Activated CD8-positive, alpha-beta T cell treated with anti-CD3 and anti-CD28 coated beads, Interleukin-2, amount 10 ng/mL, durations not matched to agents 7 days and 5 days (primary cell): ENCODE data around the gene PLEKHG2. TPM values are rescaled to one million over a fixed set of nuclear protein-coding genes. Genes with fewer than 3 reads are reported as not detected.
A peak's percentile ranks its signal among the peaks of the same experiment; 100 is the strongest.

ENCODE experiments used
- ATAC-seq: fragments of 150-1000 bp; cut with Tn5 transposase; one replicate; pipeline ENCODE4 v1.10.0; 2021; ENCODE audit warnings: moderate library complexity
- CTCF ChIA-PET: fragments of 350-600 bp; sonication (Branson Sonifier 250); formaldehyde crosslinking; loops from one replicate; lab custom pipeline; 2021; ENCODE audit warnings: antibody characterized with exemption; lab: Charles Lee
- POLR2A ChIA-PET: fragments of 350-600 bp; sonication (Branson Sonifier 250); formaldehyde crosslinking; loops from one replicate; lab custom pipeline; 2021; ENCODE audit warnings: antibody characterized with exemption; lab: Charles Lee
- DNase-seq: peaks from one replicate; pipeline ENCODE4 v3.0.0-alpha.2; 2020
- H3K27ac Mint-ChIP-seq: one replicate; pipeline ENCODE4 v1.8.0; 2021; ENCODE audit warnings: mild to moderate bottlenecking, mixed read lengths
- H3K27me3 Mint-ChIP-seq: one replicate; pipeline ENCODE4 v1.8.0; 2021; ENCODE audit warnings: low read depth, mixed read lengths
- H3K36me3 Mint-ChIP-seq: one replicate; pipeline ENCODE4 v1.8.0; 2021; ENCODE audit warnings: low read depth, mixed read lengths
- H3K4me1 Mint-ChIP-seq: one replicate; pipeline ENCODE4 v1.8.0; 2021; ENCODE audit warnings: low read depth, mixed read lengths
- H3K4me3 Mint-ChIP-seq: one replicate; pipeline ENCODE4 v1.8.0; 2021; ENCODE audit warnings: mild to moderate bottlenecking, mixed read lengths
- H3K9me3 Mint-ChIP-seq: one replicate; pipeline ENCODE4 v1.8.0; 2022; ENCODE audit warnings: mixed read lengths; ENCODE audit not compliant: insufficient read depth
- total RNA-seq, 2 experiments: library from RNA; stranded (reverse); gene quantifications; one replicate each; pipeline ENCODE4 v1.2.3, GENCODE V29; 2021

PLEKHG2 gene
- total RNA-seq, 2 experiments from 2014 or later: 64.4 to 68.5 TPM

GRCh38 chr19:39401549-39402345 is 10.7 kb upstream of the PLEKHG2 start:
- DNase-seq (peak; percentile 89), ATAC-seq (peak; percentile 57)
- ChIA-PET POLR2A (interaction anchor here (1.0 to 6.4 kb wide), 7 partner anchors 10 to 104 kb away, joined by 3 to 93 read pairs (median 11); partner anchors contain the start of genes GMFG, MED29, PAF1 and PLEKHG2), CTCF (interaction anchor here (0.7 to 3.9 kb wide), 7 partner anchors 10 to 349 kb away, joined by 3 to 64 read pairs (median 3); partner anchors contain the start of genes MED29, PAF1, PLEKHG2 and RPS16)
- Mint-ChIP-seq H3K4me1 (peaks cover 90% of the 10 kb centered on the region), H3K27ac (peak overlapping the region; percentile 90), H3K36me3 (peaks cover 12% of the 10 kb centered on the region), H3K27me3 (no peaks in the 10 kb centered on the region), H3K4me3 (peak overlapping the region; percentile 75), H3K9me3 (no peaks in the 10 kb centered on the region)

GRCh38 chr19:39402346-39403300 is 9.8 kb upstream of the PLEKHG2 start:
- Mint-ChIP-seq H3K27ac (peak overlapping the region; percentile 90), H3K4me3 (peak overlapping the region; percentile 75), H3K27me3 (no peaks in the 10 kb centered on the region), H3K4me1 (peaks cover 82% of the 10 kb centered on the region), H3K9me3 (no peaks in the 10 kb centered on the region), H3K36me3 (peaks cover 18% of the 10 kb centered on the region)
- DNase-seq (peak; percentile 91), ATAC-seq (peak; percentile 4)
- ChIA-PET POLR2A (interaction anchor here (0.9 to 6.4 kb wide), 10 partner anchors 9 to 105 kb away, joined by 3 to 93 read pairs (median 11); partner anchors contain the start of genes GMFG, MED29, PAF1 and PLEKHG2), CTCF (interaction anchor here (1.5 to 3.9 kb wide), 3 partner anchors 9 to 350 kb away, joined by 3 to 64 read pairs (median 8); partner anchors contain the start of genes MED29, PAF1 and PLEKHG2)

- Mint-ChIP-seq H3K9me3 (no peaks in the 10 kb centered on the region), H3K27ac (peak overlapping the region; percentile 90), H3K27me3 (no peaks in the 10 kb centered on the region), H3K4me3 (peak overlapping the region; percentile 75), H3K4me1 (peaks cover 72% of the 10 kb centered on the region), H3K36me3 (peaks cover 28% of the 10 kb centered on the region)
- CTCF ChIA-PET: interaction anchor here (1.2 to 3.9 kb wide), 2 partner anchors 8 kb away, joined by 6 to 64 read pairs; partner anchors contain the start of gene PLEKHG2
- DNase-seq (peak; percentile 93), ATAC-seq (peak; percentile 28)
- POLR2A ChIA-PET: interaction anchor here (0.6 to 4.0 kb wide), 9 partner anchors 8 to 106 kb away, joined by 3 to 32 read pairs (median 4); partner anchors contain the start of genes GMFG, MED29, PAF1 and PLEKHG2
Measured at GRCh38 chr19:39403331-39404312, 8.8 kb upstream of the PLEKHG2 start.

GRCh38 chr19:39405261-39405957 is 7.1 kb upstream of the PLEKHG2 start:
- CTCF ChIA-PET: interaction anchor here (4.6 kb wide), 1 partner anchor 8 kb away, joined by 50 read pairs; no protein-coding TSS in a partner anchor

DNA sequence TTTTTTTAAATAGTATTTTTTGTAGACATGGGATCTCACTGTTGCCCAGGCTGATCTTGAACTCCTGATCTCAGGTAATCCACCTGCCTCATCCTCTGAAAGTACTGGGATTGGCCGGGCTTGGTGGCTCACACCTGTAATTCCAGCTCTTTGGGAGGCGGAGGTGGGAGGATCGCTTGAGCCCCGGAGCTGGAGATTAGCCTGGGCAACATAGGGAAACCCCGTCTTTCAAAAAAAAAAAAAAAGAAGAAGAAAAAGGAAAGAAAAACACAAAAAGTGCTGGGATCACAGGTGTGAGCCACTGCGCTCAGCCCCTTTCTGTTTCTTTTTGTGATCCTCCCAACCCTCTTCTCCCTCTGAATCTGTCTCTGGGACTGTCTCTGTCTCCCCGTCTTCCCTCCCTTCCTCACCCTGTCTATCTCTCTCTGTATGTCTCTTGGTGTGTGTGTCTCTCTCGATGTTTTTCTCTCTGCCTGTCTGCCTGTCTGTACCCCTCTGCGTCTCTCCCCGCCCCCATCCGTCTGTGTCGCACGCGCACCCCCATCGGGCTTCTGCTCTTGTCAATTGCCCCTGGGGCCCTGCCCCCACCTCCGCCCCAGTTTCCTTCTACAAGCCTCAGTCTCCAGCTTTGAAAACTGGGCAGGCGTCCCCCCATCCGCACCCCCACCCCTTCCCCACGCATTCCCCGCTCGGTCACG is 6.4 kb upstream of the PLEKHG2 start:
- no peaks in the 10 kb centered on the region for H3K27me3 Mint-ChIP-seq
- peak overlapping the region; percentile 84 for H3K27ac Mint-ChIP-seq
- ChIA-PET POLR2A (interaction anchor here (1.1 to 4.1 kb wide), 7 partner anchors 8 to 133 kb away, joined by 3 to 100 read pairs (median 6); partner anchors contain the start of genes EID2, GMFG, MED29 and PAF1), CTCF (interaction anchor here (0.5 to 4.6 kb wide), 4 partner anchors 9 to 145 kb away, joined by 3 to 50 read pairs (median 4); partner anchors contain the start of genes MED29 and PAF1)
- ATAC-seq (peak; percentile 4), DNase-seq (peak; percentile 92)
- H3K9me3 Mint-ChIP-seq: no peaks in the 10 kb centered on the region
- peaks cover 30% of the 10 kb centered on the region for H3K36me3 Mint-ChIP-seq
- H3K4me1 Mint-ChIP-seq: peaks cover 60% of the 10 kb centered on the region
- peak overlapping the region; percentile 74 for H3K4me3 Mint-ChIP-seq

More at GRCh38 chr19:39405261-39405957, 7.1 kb upstream of the PLEKHG2 start:
- no peak overlapping the region for H3K27ac Mint-ChIP-seq
- POLR2A ChIA-PET: interaction anchor here (0.5 to 4.0 kb wide), 3 partner anchors 29 to 541 kb away, joined by 3 to 32 read pairs (median 3); partner anchors contain the start of genes RPS16 and SAMD4B
- ATAC-seq (no peak), DNase-seq (no peak)
- peaks cover 59% of the 10 kb centered on the region for H3K4me1 Mint-ChIP-seq
- peaks cover 25% of the 10 kb centered on the region for H3K36me3 Mint-ChIP-seq
- H3K27me3 Mint-ChIP-seq: no peaks in the 10 kb centered on the region
- H3K9me3 Mint-ChIP-seq: no peaks in the 10 kb centered on the region
- peak overlapping the region; percentile 25 for H3K4me3 Mint-ChIP-seq

DNA sequence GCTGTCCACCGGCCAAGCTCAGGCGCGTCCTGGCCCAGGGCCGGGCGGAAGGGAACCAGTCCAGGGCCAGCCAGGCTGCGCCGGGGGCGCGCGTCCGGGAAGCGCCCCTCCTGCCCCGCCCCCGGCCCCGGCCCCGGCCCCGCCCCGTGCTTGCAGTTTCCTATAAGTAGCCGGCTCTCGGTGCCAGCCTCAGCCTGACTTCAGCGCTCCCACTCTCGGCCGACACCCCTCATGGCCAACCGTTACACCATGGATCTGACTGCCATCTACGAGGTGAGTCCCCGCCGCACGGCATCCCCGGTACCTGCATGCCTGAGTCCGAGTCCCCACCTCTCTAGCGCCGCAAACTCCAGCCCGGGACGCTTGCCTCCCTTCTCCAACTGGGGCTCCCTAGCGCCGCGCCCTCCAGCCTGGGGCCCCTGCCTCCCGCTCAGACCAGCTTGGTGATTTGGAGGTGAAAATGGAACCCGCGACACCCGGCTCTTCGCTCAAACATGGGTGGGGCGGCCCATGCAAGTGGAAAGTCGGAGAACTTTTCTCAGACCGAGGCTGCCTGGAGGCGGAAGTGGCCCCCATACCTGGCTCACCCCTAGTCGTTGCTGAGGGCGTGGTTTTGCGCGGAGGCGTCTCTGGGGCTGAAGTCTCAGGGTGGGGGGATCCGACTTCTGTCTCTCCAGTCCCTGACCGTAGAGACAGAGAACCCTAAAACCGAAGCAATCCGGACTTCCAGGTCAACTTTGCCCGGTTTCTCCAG is 5.6 kb upstream of the PLEKHG2 start, which contains the start of gene ZFP36:
Gene ZFP36 (plus strand): TSS at position 192 of the 754 bp plus-strand sequence. CDS start 58 bp downstream, at position 250.
- Mint-ChIP-seq H3K27me3 (no peaks in the 10 kb centered on the region), H3K27ac (peak within 1 kb of the TSS; percentile 99), H3K9me3 (no peaks in the 10 kb centered on the region), H3K4me1 (peaks cover 60% of the 10 kb centered on the region), H3K36me3 (peaks cover 36% of the 10 kb centered on the region), H3K4me3 (peak within 1 kb of the TSS; percentile 97)
- peak; percentile 41 for ATAC-seq
- DNase-seq: peak; percentile 90
- POLR2A ChIA-PET: interaction anchor here (1.1 to 4.1 kb wide), 9 partner anchors 8 to 132 kb away, joined by 3 to 100 read pairs (median 6); partner anchors contain the start of genes EID2, GMFG, MED29 and PAF1
- CTCF ChIA-PET: interaction anchor here (0.8 to 4.6 kb wide), 4 partner anchors 9 to 29 kb away, joined by 3 to 50 read pairs (median 4); partner anchors contain the start of genes MED29, PAF1 and RPS16

GRCh38 chr19:39407410-39407659 is 5.1 kb upstream of the PLEKHG2 start:
- ChIA-PET CTCF (interaction anchor here (1.3 to 4.6 kb wide), 3 partner anchors 10 to 28 kb away, joined by 4 to 50 read pairs (median 5); partner anchors contain the start of genes MED29, PAF1 and RPS16), POLR2A (interaction anchor here (0.9 to 4.1 kb wide), 7 partner anchors 9 to 132 kb away, joined by 3 to 100 read pairs (median 7); partner anchors contain the start of genes EID2, MED29, PAF1 and RPS16)
- H3K4me3 Mint-ChIP-seq: peak overlapping the region; percentile 97
- H3K4me1 Mint-ChIP-seq: peaks cover 55% of the 10 kb centered on the region
- H3K36me3 Mint-ChIP-seq: peaks cover 39% of the 10 kb centered on the region
- H3K9me3 Mint-ChIP-seq: no peaks in the 10 kb centered on the region
- ATAC-seq (no peak), DNase-seq (no peak)
- H3K27me3 Mint-ChIP-seq: no peaks in the 10 kb centered on the region
- peak overlapping the region; percentile 99 for H3K27ac Mint-ChIP-seq

GRCh38 chr19:39407660-39408391 is 4.6 kb upstream of the PLEKHG2 start:
- Mint-ChIP-seq H3K36me3 (peaks cover 39% of the 10 kb centered on the region), H3K27ac (peak overlapping the region; percentile 99), H3K9me3 (no peaks in the 10 kb centered on the region), H3K4me3 (peak overlapping the region; percentile 97), H3K27me3 (no peaks in the 10 kb centered on the region), H3K4me1 (peaks cover 50% of the 10 kb centered on the region)
- peak; percentile 90 for DNase-seq
- peak; percentile 3 for ATAC-seq
- POLR2A ChIA-PET: interaction anchor here (0.9 to 4.1 kb wide), 10 partner anchors 9 to 131 kb away, joined by 3 to 100 read pairs (median 6); partner anchors contain the start of genes EID2, MED29, PAF1 and RPS16
- CTCF ChIA-PET: interaction anchor here (0.7 to 4.6 kb wide), 4 partner anchors 10 to 195 kb away, joined by 3 to 50 read pairs (median 4); partner anchors contain the start of genes MED29, PAF1 and RPS16
